ENCODE data around the gene LRIG2. TPM values are rescaled to one million over a fixed set of nuclear protein-coding genes. Genes with fewer than 3 reads are reported as not detected.

Gene LRIG2
- total RNA-seq, 1 experiment from 2014 or later, result 13.5 TPM

DNA sequence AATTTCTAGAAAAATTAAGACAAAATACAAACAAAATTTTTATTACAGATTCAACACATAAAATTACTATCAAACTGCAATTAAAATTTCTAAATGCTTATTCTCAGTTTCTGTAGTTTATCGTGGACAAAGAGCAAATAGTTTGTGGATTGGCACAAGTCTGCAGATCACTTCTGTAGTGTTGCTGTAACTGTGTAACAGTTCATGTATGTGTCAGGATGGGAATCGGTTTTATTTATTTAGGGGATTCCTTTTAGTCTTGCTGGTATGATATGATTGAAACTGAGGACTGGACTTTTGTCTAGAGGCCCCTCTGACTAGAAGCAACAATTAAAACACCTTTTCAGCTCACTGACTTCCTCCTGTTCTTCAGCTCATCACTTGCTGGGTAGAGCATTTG, 60.8 kb downstream of the LRIG2 start:
- ChIA-PET RAD21 (ENCODE audit: low non-redundant PET in 1 of 2, low total read pairs in 2 of 2, uncharacterized antibody in 2 of 2, unreplicated experiment in 2 of 2) (no interaction called here), CTCF (interaction anchor here (2.3 kb wide), 1 partner anchor 61 kb away, joined by 6 read pairs; the partner anchor contains the start of gene LRIG2), POLR2A (no interaction called here)
- Histone ChIP-seq H3K4me1 (ENCODE audit: control insufficient read depth in 1 of 2, insufficient read depth in 2 of 2, low read length in 2 of 2) (no peaks in the 10 kb centered on the region), H3K79me2 (ENCODE audit: insufficient read depth, low read length) (no peaks in the 10 kb centered on the region), H3K27me3 (ENCODE audit: insufficient read depth, low read length) (no peaks in the 10 kb centered on the region), H4K20me1 (ENCODE audit: insufficient read depth) (no peaks in the 10 kb centered on the region), H3K9me3 (ENCODE audit: control insufficient read depth in 1 of 2, insufficient read depth in 1 of 2, low read depth in 1 of 2, low read length in 2 of 2) (no peaks in the 10 kb centered on the region), H2AFZ (ENCODE audit: low read depth, low read length, poor library complexity, severe bottlenecking) (no peak overlapping the region), H3K4me3 (replicated peaks in 1 of 2; ENCODE audit: low read depth in 1 of 2, low read length in 2 of 2) (no peak overlapping the region), H3K9ac (ENCODE audit: low read length) (no peak overlapping the region), H3K27ac (ENCODE audit: low read depth, low read length) (no peak overlapping the region), H3K36me3 (ENCODE audit: control insufficient read depth in 1 of 2, insufficient read depth in 2 of 2, low read length in 2 of 2) (no peaks in the 10 kb centered on the region), H3K4me2 (ENCODE audit: low read length) (no peak overlapping the region), H3K9me2 (ENCODE audit: insufficient read depth) (no peaks in the 10 kb centered on the region)
- no TSS peak for BruUV-seq (replicated peaks)
- TF ChIP-seq, protein P1, sequence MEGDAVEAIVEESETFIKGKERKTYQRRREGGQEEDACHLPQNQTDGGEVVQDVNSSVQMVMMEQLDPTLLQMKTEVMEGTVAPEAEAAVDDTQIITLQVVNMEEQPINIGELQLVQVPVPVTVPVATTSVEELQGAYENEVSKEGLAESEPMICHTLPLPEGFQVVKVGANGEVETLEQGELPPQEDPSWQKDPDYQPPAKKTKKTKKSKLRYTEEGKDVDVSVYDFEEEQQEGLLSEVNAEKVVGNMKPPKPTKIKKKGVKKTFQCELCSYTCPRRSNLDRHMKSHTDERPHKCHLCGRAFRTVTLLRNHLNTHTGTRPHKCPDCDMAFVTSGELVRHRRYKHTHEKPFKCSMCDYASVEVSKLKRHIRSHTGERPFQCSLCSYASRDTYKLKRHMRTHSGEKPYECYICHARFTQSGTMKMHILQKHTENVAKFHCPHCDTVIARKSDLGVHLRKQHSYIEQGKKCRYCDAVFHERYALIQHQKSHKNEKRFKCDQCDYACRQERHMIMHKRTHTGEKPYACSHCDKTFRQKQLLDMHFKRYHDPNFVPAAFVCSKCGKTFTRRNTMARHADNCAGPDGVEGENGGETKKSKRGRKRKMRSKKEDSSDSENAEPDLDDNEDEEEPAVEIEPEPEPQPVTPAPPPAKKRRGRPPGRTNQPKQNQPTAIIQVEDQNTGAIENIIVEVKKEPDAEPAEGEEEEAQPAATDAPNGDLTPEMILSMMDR (IDR thresholded peaks at IDR 0.05 in 2 of 3, conservative IDR thresholded peaks at IDR 0.05 in 1 of 3; ENCODE audit: borderline replicate concordance in 1 of 3, insufficient read depth in 1 of 3, low read depth in 2 of 3, low read length in 2 of 3), result no peak
- no peak for TF ChIP-seq EZH2phosphoT487 (IDR thresholded peaks at IDR 0.05; ENCODE audit: borderline replicate concordance)
- TF ChIP-seq EZH2 (IDR thresholded peaks at IDR 0.05), result no peak
- no peak for TF ChIP-seq CEBPB (IDR thresholded peaks at IDR 0.05; ENCODE audit: low read depth)
- TF ChIP-seq, protein P2, sequence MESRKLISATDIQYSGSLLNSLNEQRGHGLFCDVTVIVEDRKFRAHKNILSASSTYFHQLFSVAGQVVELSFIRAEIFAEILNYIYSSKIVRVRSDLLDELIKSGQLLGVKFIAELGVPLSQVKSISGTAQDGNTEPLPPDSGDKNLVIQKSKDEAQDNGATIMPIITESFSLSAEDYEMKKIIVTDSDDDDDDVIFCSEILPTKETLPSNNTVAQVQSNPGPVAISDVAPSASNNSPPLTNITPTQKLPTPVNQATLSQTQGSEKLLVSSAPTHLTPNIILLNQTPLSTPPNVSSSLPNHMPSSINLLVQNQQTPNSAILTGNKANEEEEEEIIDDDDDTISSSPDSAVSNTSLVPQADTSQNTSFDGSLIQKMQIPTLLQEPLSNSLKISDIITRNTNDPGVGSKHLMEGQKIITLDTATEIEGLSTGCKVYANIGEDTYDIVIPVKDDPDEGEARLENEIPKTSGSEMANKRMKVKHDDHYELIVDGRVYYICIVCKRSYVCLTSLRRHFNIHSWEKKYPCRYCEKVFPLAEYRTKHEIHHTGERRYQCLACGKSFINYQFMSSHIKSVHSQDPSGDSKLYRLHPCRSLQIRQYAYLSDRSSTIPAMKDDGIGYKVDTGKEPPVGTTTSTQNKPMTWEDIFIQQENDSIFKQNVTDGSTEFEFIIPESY (IDR thresholded peaks at IDR 0.05; ENCODE audit: extremely low read depth, insufficient replicate concordance, low read length), result no peak
- no peak for TF ChIP-seq ELF1 (IDR thresholded peaks at IDR 0.05; ENCODE audit: borderline replicate concordance, low read depth)
- no peak for DNase-seq (ENCODE audit: low read depth, low spot score)
- no peak for ATAC-seq
- intact Hi-C loops (cut with micrococcal nuclease), result loop anchor here (10.0 kb wide), 1 partner anchor 771 kb away; the partner anchor contains the start of genes AP4B1 and DCLRE1B
